Activated CD8-positive, alpha-beta T cell treated with anti-CD3 and anti-CD28 coated beads for 36 hours (primary cell): ENCODE data around the gene DBX1. TPM values are rescaled to one million over a fixed set of nuclear protein-coding genes. Genes with fewer than 3 reads are reported as not detected.
A peak's percentile ranks its signal among the peaks of the same experiment; 100 is the strongest.
"Not testable (repeated sequence)": the region's sequence is repeated elsewhere in the genome, so short reads cannot be mapped to it uniquely, and the experiment has no call there.

Experiments
- ATAC-seq: fragments of 200-7000 bp; cut with Tn5 transposase; one replicate; pipeline ENCODE4 v1.10.0; 2021; ENCODE audit warnings: mild to moderate bottlenecking, moderate library complexity
- CTCF ChIA-PET: fragments of 350-600 bp; sonication (Branson Sonifier 250); formaldehyde crosslinking; loops from one replicate; lab custom pipeline; 2021; ENCODE audit warnings: antibody characterized with exemption; lab: Charles Lee
- POLR2A ChIA-PET: fragments of 350-600 bp; sonication (Branson Sonifier 250); formaldehyde crosslinking; loops from one replicate; lab custom pipeline; 2021; ENCODE audit warnings: antibody characterized with exemption; lab: Charles Lee
- DNase-seq: peaks from one replicate; pipeline ENCODE4 v3.0.0-alpha.2; 2020
- H3K27ac Mint-ChIP-seq: one replicate; pipeline ENCODE4 v1.8.0; 2021; ENCODE audit warnings: mild to moderate bottlenecking, mixed read lengths
- H3K27me3 Mint-ChIP-seq: one replicate; pipeline ENCODE4 v1.8.0; 2021; ENCODE audit warnings: mixed read lengths
- H3K36me3 Mint-ChIP-seq: one replicate; pipeline ENCODE4 v1.8.0; 2021; ENCODE audit warnings: low read depth, mixed read lengths
- H3K4me1 Mint-ChIP-seq: one replicate; pipeline ENCODE4 v1.8.0; 2021; ENCODE audit warnings: low read depth, mixed read lengths
- H3K4me3 Mint-ChIP-seq: one replicate; pipeline ENCODE4 v1.8.0; 2021; ENCODE audit warnings: mild to moderate bottlenecking, moderate library complexity, mixed read lengths
- H3K9me3 Mint-ChIP-seq: one replicate; pipeline ENCODE4 v1.8.0; 2021; ENCODE audit warnings: mixed read lengths
- intact Hi-C: fragments of 100-400 bp; cut with micrococcal nuclease; formaldehyde crosslinking; loops from one replicate; pipeline ENCODE4 v1.10.0; 2022
- total RNA-seq, 2 experiments: library from RNA; stranded (reverse); gene quantifications; one replicate each; pipeline ENCODE4 v1.2.3, GENCODE V29; 2021
- TF ChIP-seq, protein P1 (sequence below): fragments of 200-600 bp; IDR thresholded peaks from one replicate; pipeline ENCODE4 v1.8.0; 2022; ENCODE audit warnings: antibody characterized with exemption, mild to moderate bottlenecking

DBX1 gene
- total RNA-seq, 2 experiments from 2014 or later: not detected

DNA sequence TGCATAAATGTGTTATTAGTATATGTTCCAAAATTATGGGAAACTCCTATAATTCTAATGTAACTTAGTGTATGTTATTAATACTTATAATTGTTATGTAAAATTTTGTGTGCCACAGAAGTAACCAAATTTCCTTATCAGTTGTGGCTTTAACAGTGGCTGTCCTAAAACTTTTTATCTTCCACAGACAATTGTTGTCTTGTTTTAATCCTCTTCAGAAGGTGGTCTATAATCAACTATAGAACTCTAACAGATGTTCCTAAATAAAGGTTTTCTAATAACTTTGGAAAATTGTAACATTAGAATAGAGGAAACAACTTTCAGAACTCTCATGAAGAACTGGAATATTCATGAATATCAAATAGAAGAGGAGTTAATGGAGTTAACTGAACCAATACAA is 44.4 kb upstream of the DBX1 start:
- intact Hi-C loops: no loop called here
- H3K27me3 Mint-ChIP-seq: peaks cover 50% of the 10 kb centered on the region
- DNase-seq (no peak), ATAC-seq (no peak)
- H3K36me3 Mint-ChIP-seq: peaks cover 2% of the 10 kb centered on the region
- no peak overlapping the region for H3K4me3 Mint-ChIP-seq
- TF ChIP-seq, protein P1, sequence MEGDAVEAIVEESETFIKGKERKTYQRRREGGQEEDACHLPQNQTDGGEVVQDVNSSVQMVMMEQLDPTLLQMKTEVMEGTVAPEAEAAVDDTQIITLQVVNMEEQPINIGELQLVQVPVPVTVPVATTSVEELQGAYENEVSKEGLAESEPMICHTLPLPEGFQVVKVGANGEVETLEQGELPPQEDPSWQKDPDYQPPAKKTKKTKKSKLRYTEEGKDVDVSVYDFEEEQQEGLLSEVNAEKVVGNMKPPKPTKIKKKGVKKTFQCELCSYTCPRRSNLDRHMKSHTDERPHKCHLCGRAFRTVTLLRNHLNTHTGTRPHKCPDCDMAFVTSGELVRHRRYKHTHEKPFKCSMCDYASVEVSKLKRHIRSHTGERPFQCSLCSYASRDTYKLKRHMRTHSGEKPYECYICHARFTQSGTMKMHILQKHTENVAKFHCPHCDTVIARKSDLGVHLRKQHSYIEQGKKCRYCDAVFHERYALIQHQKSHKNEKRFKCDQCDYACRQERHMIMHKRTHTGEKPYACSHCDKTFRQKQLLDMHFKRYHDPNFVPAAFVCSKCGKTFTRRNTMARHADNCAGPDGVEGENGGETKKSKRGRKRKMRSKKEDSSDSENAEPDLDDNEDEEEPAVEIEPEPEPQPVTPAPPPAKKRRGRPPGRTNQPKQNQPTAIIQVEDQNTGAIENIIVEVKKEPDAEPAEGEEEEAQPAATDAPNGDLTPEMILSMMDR: no peak
- CTCF ChIA-PET: no interaction called here
- no peaks in the 10 kb centered on the region for H3K9me3 Mint-ChIP-seq
- no peak overlapping the region for H3K27ac Mint-ChIP-seq
- POLR2A ChIA-PET: no interaction called here
- peaks cover 2% of the 10 kb centered on the region for H3K4me1 Mint-ChIP-seq

DNA sequence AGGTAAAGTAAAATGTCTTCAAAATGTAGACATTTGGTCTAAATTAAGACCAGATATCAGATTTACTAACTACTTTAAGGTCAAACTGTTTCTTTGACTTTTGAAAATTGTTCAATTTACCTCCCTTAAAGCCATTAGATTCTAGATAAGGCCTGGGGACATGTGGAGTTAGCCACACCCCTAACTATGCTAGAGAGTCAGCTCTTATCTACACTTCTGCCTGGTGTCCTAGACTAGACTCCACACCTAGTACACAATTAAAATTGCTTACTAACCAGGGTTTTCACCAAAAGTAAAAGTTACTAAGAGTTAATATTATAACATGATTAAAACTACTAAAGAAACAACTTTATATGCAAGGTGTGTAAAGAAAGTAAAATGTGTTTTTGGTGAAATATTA is 43.6 kb upstream of the DBX1 start:
- peaks cover 2% of the 10 kb centered on the region for H3K36me3 Mint-ChIP-seq
- POLR2A ChIA-PET: no interaction called here

GRCh38 chr11:20201231-20201630 is 41.0 kb upstream of the DBX1 start:
- ATAC-seq (no peak), DNase-seq (no peak)
- Mint-ChIP-seq H3K9me3 (no peaks in the 10 kb centered on the region), H3K27ac (no peak overlapping the region), H3K27me3 (peaks cover 31% of the 10 kb centered on the region), H3K36me3 (no peaks in the 10 kb centered on the region), H3K4me1 (peaks cover 3% of the 10 kb centered on the region), H3K4me3 (no peak overlapping the region)
- ChIA-PET CTCF (no interaction called here), POLR2A (no interaction called here)
- TF ChIP-seq, protein P1: no peak
- intact Hi-C loops: no loop called here

More for the DNA sequence above, 43.6 kb upstream of the DBX1 start:
- CTCF ChIA-PET: no interaction called here
- ATAC-seq (no peak), DNase-seq (no peak)
- H3K4me3 Mint-ChIP-seq: no peak overlapping the region
- no peak overlapping the region for H3K27ac Mint-ChIP-seq
- peaks cover 2% of the 10 kb centered on the region for H3K4me1 Mint-ChIP-seq
- intact Hi-C loops: no loop called here
- H3K9me3 Mint-ChIP-seq: no peaks in the 10 kb centered on the region
- H3K27me3 Mint-ChIP-seq: peaks cover 42% of the 10 kb centered on the region
- TF ChIP-seq, protein P1: no peak

DNA sequence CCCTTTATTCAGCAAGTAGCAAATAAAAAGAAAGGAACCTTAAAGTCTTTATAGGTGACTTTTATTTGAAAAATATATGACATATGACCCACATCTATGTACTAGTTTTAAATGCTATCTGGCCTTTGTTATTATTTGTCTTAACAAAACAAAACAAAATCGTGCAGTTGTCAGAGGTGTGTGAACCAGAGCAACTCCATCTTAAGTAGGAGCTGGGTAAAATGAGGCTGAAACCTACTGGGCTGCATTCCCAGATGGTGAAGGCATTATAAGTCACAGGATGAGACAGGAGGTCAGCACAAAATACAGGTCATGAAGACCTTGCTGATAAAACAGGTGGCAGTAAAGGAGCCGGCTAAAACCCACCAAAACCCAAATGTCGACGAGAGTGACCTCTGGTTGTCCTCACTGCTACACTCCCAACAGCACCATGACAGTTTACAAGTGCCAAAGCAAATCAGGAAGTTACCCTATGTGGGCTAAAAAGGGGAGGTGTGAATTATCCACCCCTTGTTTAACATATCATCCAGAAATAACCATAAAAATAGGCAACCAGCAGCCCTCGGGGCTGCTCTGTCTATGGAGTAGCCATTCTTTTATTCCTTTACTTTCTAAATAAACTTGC is 40.2 kb upstream of the DBX1 start:
- POLR2A ChIA-PET, DNase-seq, intact Hi-C loops, H3K9me3 Mint-ChIP-seq, H3K4me3 Mint-ChIP-seq, H3K27ac Mint-ChIP-seq, H3K36me3 Mint-ChIP-seq, H3K4me1 Mint-ChIP-seq, ATAC-seq: not testable (repeated sequence)
- CTCF ChIA-PET: interaction anchor here (1.3 kb wide), 1 partner anchor 154 kb away, joined by 3 read pairs; no protein-coding TSS in a partner anchor
- H3K27me3 Mint-ChIP-seq: peaks cover 28% of the 10 kb centered on the region

GRCh38 chr11:20197881-20198280 is 37.6 kb upstream of the DBX1 start:
- no peak overlapping the region for H3K4me3 Mint-ChIP-seq
- peaks cover 26% of the 10 kb centered on the region for H3K27me3 Mint-ChIP-seq
- ChIA-PET CTCF (no interaction called here), POLR2A (no interaction called here)
- no peaks in the 10 kb centered on the region for H3K9me3 Mint-ChIP-seq
- ATAC-seq (peak; percentile 55), DNase-seq (no peak)
- intact Hi-C loops: no loop called here
- H3K4me1 Mint-ChIP-seq: peaks cover 3% of the 10 kb centered on the region
- no peak overlapping the region for H3K27ac Mint-ChIP-seq
- H3K36me3 Mint-ChIP-seq: no peaks in the 10 kb centered on the region
- TF ChIP-seq, protein P1: no peak
